ENCODE data around the gene TRIM25.

TRIM25 gene

GRCh38 chr17:56851008-56851407, 62.8 kb downstream of the TRIM25 start:
- DNase-seq, result no peak

DNA sequence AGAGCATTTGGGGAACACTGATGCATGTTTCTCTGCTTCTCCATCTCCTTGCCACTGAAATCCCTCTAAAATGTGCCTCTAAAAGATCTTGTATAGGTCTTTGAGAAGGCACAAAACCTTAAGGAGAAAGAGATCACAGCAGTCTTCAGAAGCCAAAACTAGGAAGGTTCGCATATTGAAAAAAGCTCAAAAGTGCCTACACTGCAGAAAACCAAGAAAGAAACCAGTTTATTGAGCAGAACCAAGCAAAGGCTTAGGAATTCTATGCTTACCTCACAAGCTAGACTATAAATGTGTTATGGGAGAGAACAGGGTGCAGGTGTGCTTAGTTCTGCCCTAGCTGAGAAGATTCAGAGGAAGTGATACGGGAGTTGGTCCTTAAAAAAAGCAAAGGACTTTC, 63.3 kb downstream of the TRIM25 start:
- DNase-seq, result no peak

GRCh38 chr17:56849131-56849530, 64.7 kb downstream of the TRIM25 start:
- DNase-seq, result no peak

DNA sequence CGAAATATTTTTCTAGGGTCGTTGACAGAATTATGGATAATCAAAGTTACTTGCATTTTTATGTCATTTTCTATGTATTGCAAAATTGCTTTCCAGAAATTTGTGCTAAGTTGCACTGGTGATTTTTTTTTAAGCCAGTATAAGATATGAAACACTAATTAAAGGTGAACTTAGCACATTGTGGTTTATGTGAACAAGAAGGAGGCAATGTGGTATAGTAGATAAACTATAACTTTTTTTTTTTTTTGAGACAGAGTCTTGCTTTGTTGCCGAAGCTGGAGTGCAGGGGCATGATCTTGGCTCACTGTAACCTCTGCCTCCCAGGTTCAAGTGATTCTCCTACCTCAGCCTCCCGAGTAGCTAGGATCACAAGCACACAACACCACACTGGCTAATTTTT, 66.7 kb downstream of the TRIM25 start:
- no peak for DNase-seq

GRCh38 chr17:56845934-56846333, 67.9 kb downstream of the TRIM25 start:
- DNase-seq, result no peak

GRCh38 chr17:56842577-56842976, 71.3 kb downstream of the TRIM25 start:
- DNase-seq, result no peak

GRCh38 chr17:56838687-56839086, 75.2 kb downstream of the TRIM25 start:
- no peak for DNase-seq

Measured in EL (cell line).